GM04503 (cell line): ENCODE measurements around the gene IL18BP.

Experiments
- DNase-seq: peaks from one replicate; pipeline ENCODE4 v3.0.0-alpha.2; 2012; ENCODE audit warnings: low read depth

Gene IL18BP

GRCh38 chr11:71998649-71999310 lies at the start of gene IL18BP:
Gene IL18BP (plus strand): TSS chr11:71998909. CDS start chr11:71999985, 1,076 bp downstream.
- DNase-seq: no peak

- no peak for DNase-seq
Observed at GRCh38 chr11:71949034-71949433, 49.7 kb upstream of the IL18BP start.

GRCh38 chr11:71951741-71952310 lies 46.9 kb upstream of the IL18BP start:
- DNase-seq: no peak

GRCh38 chr11:71955898-71956456 lies 42.7 kb upstream of the IL18BP start:
- no peak for DNase-seq

- DNase-seq: peak; percentile 12
Observed at GRCh38 chr11:71962428-71963038, 36.2 kb upstream of the IL18BP start.

- no peak for DNase-seq
Observed at GRCh38 chr11:71963468-71963867, 35.2 kb upstream of the IL18BP start.

- DNase-seq: no peak
Observed at GRCh38 chr11:71964641-71965040, 34.1 kb upstream of the IL18BP start.

GRCh38 chr11:71971680-71972079 lies 27.0 kb upstream of the IL18BP start:
- DNase-seq: no peak

GRCh38 chr11:71976551-71976950 lies 22.2 kb upstream of the IL18BP start:
- no peak for DNase-seq

- no peak for DNase-seq
Observed at GRCh38 chr11:71977090-71977489, 21.6 kb upstream of the IL18BP start.

- no peak for DNase-seq
Observed at GRCh38 chr11:71977743-71978418, 20.8 kb upstream of the IL18BP start.

GRCh38 chr11:71979094-71979493 lies 19.6 kb upstream of the IL18BP start:
- no peak for DNase-seq

GRCh38 chr11:71979602-71980001 lies 19.1 kb upstream of the IL18BP start:
- no peak for DNase-seq

GRCh38 chr11:71986131-71986530 lies 12.6 kb upstream of the IL18BP start:
- DNase-seq: no peak

- DNase-seq: no peak
Observed at GRCh38 chr11:71987521-71987920, 11.2 kb upstream of the IL18BP start.

GRCh38 chr11:71988050-71988449 lies 10.7 kb upstream of the IL18BP start:
- DNase-seq: peak; percentile 78

GRCh38 chr11:71990701-71991100 lies 8.0 kb upstream of the IL18BP start:
- DNase-seq: no peak

GRCh38 chr11:71991494-71991893 lies 7.2 kb upstream of the IL18BP start:
- no peak for DNase-seq

GRCh38 chr11:71992136-71992730 lies 6.5 kb upstream of the IL18BP start:
- no peak for DNase-seq

GRCh38 chr11:71994786-71995185 lies 3.9 kb upstream of the IL18BP start:
- DNase-seq: no peak

- DNase-seq: no peak
Observed at GRCh38 chr11:71995726-71996291, 2.9 kb upstream of the IL18BP start.

GRCh38 chr11:71996517-71996916 lies 2.2 kb upstream of the IL18BP start:
- no peak for DNase-seq
